Fibroblast of skin of scalp (primary cell): ENCODE data around the gene DMAP1.

ENCODE experiments used
- DNase-seq: peaks from one replicate; pipeline ENCODE4 v3.0.0-alpha.2; 2013

The DMAP1 gene

DNA sequence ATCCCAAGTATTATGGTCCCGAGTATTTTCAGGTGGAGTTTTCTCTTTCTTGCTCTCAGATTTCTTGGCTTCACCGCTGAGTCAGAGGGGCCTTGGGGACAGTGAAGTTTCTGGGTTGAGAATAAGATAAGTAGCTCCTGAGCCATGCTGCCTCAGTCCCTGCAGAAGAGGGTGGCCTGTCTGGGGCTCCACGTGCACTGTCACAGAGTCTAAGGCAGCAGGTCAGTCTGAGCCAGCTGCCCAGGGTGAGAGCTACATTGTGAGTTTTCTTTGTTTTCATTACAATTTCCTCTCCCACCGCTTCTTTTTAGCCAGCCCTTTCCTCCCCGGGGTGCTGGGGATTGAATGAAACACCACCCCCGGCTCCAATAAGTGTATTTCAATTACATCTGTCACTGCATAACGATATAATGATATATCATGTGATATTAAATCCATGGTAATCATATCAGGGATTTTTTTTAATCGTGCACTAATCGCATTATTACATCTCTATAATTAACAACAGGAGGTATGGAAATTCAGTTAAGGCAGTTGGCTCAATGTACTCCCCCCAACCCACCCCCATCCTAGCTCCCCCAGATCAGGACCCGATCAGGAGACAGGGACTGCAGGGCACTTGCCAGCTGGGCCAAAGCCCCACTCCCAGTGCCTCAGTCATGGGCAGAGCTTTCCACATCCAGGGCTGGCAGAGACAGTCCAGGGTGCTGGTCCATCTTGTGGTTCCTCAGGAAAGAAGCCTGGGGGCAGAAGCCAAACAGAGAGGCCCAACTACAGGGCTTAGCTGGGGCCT lies 43.7 kb downstream of the DMAP1 start:
- DNase-seq, result no peak

DNA sequence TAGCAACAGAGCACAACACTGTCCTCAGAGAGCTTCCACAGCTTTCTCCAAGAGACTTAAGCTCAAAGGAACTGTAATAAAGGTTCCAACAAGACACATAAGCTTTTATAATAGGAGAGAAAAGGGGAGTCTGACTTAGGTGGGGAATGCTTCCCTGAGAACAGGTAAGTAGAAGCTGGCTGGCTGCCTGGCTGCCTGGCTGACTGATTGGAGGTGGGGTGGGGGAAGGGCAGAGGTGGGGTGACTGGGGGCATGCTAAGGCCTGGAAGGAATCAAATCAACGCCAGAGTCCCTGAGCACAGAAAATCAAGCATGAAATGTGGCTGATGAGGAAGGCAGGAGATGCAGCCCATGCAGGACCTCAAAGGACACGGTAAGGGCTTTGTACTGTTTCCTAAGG lies 45.8 kb downstream of the DMAP1 start:
- no peak for DNase-seq

DNA sequence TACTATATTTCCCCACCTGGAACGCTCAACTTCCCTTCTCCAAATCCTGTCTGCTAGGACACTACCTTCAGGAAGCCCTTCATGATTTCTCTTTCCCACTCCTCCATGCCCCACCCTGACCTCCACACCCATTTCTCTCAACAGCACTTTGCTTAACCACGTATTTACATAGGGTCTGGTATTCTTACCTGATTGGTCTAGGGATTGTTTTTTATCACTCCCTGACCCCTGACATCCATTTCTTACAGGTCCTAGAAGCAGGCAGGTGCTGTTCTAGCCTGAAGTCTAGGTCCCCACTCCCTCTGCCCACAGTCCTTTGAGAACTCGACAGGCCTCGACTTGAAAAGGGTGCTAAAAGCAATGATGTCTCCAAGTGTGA lies 47.5 kb downstream of the DMAP1 start:
- DNase-seq, result no peak

DNA sequence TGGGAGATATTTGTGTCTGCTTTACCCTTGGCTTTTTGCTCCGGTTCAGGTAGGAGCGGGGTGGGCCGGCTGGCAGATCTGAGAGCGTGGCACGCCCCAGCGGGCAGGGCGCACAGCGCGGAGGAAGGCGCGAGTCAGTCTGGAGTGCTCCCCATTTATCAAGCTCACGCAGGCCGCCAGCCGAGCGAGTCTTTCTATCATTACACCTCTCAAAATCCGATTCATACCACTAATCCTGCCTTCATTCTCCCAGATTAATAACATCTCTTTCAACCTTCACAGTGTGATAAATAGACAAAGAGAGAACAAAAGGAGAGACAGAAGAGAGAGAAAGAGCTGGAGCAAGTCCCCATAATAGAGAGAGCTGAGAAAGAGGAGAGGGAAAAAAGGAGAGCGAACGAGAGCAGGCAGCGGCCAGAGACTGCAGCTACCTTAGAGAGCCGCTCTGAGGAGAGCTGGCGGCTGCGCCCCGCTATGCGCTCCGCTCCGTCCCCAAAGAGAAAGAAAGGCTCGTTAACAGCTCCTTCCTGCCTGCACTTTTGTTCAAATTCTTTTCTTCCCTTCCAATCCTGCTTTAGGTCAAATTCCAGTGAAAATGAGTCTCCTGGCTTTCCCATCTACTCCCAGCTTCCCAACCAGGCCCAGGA lies 48.0 kb downstream of the DMAP1 start:
- no peak for DNase-seq

DNA sequence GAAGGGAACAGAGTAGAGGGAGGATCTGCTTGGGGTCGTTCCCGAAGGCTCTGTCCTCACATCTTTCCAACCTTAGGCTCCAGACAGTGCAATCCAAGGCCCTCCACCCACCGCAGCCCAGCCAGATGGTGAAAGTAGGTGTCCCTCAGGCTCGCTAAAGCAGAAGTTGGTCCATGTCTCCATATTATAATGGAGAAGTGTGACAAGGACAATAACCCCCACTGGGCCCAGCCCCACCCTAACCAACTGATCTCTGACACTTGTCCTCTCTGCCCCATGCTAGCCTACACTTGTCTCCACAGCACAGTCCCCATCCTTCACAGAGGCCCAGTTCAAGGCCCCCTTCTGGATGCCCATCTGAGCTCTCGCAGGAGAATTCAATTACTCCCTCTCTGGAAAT lies 48.7 kb downstream of the DMAP1 start:
- DNase-seq, result no peak

DNA sequence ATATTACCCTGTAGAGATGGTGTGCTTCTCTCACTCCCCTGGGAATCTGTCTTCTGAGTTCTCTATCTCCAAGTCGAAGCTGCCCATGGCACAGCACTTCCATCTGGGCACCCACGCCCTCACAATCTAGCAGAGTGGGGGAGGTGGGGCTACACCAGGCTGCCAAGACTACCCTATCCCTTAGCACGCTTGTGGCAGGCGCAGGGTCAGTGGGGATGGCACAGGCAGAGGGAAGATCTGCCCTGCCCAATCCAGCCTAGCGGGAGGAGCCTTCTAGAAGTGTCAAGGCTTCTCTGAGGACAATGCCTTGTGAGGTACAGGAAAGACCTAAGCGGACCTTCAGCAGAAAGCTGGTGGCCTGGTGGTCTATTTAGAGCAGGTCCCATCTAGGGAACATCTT lies 49.1 kb downstream of the DMAP1 start:
- no peak for DNase-seq

DNA sequence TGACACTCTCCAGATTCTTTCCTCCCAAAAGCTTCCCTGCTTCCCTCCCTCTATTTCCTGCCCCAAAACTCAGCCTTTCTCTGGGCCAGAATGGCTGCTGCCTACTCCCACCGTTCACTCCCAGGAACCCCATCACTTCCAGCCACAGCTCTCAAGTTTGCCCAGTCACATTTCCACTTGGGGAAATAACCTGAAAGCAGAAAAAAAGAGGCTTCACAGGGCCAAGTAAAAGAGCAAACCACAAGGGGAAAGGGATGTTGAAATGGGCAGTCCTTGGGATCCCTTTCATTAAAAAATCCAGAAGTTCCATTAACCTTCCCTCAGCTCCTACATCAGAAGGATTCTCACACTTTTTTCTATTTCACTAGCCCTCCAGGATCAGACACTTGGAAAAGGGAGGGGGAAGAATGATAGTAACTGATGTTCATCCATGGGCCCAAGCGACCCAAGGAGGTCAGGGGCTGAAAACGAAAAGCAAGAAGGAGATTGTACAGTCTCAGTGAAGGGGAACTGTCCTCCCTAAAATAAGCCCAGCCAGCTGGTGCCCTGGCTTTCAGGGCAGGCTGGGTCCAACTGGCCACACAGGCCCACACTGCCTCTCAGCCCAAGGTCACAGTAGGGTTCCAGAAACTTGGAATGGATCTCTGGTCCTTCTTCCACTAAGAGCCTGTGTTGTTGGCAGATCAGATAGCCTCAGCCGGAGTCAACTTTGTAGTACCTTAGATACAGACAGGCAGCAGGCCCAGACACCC lies 49.7 kb downstream of the DMAP1 start:
- DNase-seq, result no peak

DNA sequence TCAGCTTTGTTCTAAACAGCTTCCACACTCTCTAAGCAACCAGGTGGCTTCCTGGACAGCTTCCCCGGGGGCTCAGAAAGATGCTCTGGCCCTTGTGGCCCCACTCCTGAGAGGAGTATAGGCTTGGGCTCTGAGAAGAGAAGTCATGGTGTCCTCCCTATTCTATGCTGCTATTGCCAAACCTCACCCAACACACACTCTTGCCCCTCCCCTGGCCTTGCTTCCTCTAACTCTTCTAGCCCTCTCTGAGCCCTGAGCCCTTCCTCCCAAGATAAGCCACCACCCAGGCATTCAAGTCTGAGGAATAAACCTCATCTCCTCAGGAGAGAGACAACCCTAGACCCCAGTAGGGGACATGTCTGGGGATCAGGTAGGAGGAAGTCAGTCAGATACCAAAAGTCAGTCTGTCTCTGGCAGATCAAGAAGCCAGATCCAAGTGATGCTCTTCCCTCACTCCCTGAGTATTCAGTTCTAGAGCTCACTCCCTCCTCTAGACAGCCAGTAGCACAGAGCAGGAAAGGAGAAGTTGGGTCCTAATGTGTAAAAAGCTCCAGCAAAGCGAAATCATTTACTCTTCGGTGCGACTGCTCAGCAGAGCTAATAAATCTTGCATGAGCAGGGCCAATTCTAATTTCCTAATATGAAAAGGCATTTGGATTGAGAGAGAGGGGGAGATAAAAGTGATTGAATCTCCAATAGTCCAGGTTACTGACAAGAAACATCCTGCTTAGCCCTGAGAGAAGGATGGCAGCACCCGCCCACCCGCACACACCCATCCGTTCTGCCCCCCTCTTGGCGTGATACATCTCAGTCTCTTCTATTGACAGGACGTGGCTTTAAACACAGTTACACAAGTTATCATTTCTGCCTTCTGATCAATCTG lies 50.5 kb downstream of the DMAP1 start:
- no peak for DNase-seq

DNA sequence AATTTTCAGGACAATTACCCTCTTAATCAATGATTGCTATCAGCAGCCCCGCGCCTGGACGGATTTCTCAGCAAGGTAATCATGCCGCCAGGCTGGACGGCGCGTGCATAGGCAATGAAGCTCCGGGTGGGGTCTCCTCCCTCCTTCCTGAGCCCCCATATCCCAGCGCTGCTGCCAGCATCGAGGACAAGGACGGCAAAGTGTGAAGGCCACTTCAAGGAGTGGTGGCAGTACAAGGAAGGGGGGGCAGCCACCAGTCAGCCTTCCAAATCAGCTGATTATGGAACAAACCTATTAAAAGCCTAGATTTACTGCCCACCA lies 51.1 kb downstream of the DMAP1 start:
- DNase-seq, result no peak

DNA sequence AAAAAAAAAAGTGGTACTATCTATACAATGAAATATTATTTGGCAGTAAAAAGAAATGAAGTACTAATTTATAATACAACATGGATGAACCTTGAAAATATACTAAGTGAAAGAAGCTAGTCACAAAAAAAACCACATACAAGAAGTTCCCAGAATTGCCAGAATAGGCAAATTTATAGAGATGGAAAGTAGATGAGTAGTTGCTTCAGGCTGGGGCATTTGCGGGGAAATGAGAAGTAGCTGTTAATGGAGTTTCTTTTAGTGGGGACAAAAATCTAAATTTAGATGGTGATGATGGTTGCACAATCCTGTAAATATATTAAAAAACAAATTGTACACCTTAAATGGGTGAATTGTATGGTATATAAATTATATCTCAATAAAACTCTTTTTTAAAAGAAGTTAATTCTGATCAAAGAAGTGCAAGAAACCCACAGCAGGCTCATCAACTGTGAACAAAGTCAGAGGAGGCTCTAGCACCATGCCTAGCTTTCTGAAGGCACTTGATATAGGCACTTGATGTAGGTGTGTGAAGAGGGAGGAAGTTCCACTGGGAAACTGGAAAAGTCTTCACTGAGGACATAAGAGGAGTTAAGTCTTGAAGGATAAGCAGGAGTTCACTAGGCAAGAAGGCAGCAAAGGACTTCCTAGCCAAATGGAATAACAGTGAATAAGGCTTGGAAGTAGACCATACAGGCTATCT lies 52.5 kb downstream of the DMAP1 start:
- no peak for DNase-seq

DNA sequence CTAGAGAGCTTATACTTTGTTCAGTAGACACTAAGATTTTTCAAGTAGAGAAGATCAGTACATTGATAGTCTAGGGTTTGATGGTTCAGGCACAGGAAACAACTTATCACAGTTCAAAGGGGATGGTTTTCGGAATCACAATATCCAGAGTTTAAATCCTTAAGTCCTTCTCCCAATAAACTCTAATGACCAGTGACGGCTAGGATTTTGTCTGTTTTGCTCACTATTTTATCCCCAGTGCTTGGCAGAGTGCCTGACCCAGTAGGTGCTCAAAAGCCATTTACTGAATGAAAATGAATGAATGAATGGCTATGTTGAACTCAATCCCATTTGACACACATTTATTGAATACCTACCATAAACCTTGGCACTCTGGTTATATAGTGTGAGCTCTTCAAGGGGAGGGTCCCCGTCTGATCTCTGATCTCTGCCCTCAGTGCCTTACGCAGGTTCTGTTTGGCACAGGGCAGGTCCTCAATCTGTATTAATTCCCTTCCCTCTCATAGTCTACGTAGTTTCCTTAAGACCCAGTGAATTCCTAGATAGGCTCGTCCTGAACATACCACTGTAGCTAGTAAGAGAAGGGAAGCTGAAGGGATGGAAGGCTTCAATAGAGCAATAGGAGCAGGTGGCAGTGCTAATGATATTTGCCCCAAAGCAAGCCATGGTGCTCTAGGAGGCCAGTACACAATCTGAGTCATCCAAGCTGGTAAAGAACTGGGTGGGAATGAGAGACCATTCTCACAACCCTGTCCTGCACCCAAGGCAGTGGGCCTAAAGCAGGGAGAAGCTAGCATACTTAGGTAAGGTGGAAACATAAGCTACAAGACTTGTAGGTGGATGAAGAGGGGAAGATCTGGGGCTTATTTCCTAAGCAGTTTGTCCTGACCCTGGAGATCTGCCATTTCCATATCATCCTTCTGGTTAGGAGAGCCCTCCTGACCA lies 53.4 kb downstream of the DMAP1 start:
- no peak for DNase-seq

DNA sequence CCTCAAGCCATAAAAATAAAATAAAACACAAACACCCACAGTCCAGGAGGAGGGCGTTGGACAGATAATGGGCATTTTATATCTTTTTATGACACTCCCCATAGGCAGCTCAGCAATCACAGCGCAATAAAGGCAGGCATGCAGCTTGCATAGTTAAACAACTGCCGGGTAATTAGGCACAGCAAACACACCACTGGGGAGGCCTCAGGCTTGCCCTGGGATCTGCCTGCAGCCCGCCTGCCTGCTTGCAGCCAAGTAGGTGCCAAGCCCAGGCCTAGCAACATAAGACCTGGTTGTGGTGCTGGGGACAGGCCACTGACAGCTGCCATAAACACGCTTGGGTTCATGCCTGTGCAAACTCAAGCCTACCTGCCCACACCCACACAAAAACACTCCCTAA lies 54.2 kb downstream of the DMAP1 start:
- DNase-seq, result no peak

DNA sequence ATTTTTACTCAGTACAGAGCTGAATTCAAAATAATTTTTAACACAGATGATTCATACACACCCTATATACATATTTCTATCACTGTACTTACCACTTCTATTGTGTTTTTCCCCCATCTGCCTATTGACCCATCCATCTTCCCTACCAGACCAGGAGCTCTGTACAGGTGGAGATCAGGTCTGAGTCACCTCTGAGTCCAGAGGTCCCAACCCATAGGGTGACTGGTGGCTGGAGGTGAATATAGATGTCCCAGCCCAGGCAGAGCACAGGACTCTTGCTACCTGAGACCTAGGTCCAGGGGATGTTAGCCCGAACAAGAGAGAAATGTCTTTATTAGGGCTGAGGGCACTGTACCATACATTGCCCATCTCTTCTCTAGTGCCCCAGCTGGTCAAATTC lies 54.8 kb downstream of the DMAP1 start:
- no peak for DNase-seq
